HL-60 (cell line): ENCODE measurements around the gene XRCC4.
"Not testable (repeated sequence)": the region's sequence is repeated elsewhere in the genome, so short reads cannot be mapped to it uniquely, and the experiment has no call there.

Experiments
- DNase-seq, 2 experiments: peaks; one replicate each; pipeline ENCODE4 v3.0.0-alpha.2; 2010 to 2020; ENCODE audit warnings: low read depth in 1 of 2, low spot score in 1 of 2
- H3K27ac ChIP-seq: fragments of 250-450 bp; sonication (Bioruptor Pico); replicated peaks from 2 replicates; pipeline ENCODE4 v1.5.1; 2020; ENCODE audit warnings: mild to moderate bottlenecking, moderate library complexity
- H3K27me3 ChIP-seq: fragments of 250-450 bp; sonication (Bioruptor Pico); 2 replicates; pipeline ENCODE4 v1.5.1; 2021; ENCODE audit warnings: mild to moderate bottlenecking, moderate library complexity; ENCODE audit not compliant: insufficient read depth, poor library complexity, severe bottlenecking
- H3K4me3 ChIP-seq: replicated peaks from 2 replicates; pipeline ENCODE4 v1.5.1; 2011; ENCODE audit warnings: mild to moderate bottlenecking, control low read depth, low read length; ENCODE audit not compliant: insufficient read depth
- CTCF ChIP-seq: IDR thresholded peaks from one replicate; pipeline ENCODE4 v1.5.1; 2011; ENCODE audit warnings: low read length, control low read depth, inconsistent platforms; ENCODE audit not compliant: insufficient read depth
- GABPA ChIP-seq: IDR thresholded peaks from 2 replicates; pipeline ENCODE4 v1.6.1; 2012; ENCODE audit warnings: low read depth
- POLR2AphosphoS5 ChIP-seq: IDR thresholded peaks from 2 replicates; pipeline ENCODE4 v1.6.1; 2012; ENCODE audit warnings: low read depth
- REST ChIP-seq: IDR thresholded peaks from 2 replicates; pipeline ENCODE4 v1.6.1; 2012; ENCODE audit warnings: low read depth; ENCODE audit not compliant: insufficient replicate concordance
- SPI1 ChIP-seq: IDR thresholded peaks from 2 replicates; pipeline ENCODE4 v1.6.1; 2012; ENCODE audit warnings: low read depth, mild to moderate bottlenecking, borderline replicate concordance

Gene XRCC4

GRCh38 chr5:83059341-83059740 is 18.0 kb upstream of the XRCC4 start:
- H3K27ac ChIP-seq: no peak overlapping the region
- no peak for TF ChIP-seq GABPA
- TF ChIP-seq SPI1: no peak
- TF ChIP-seq POLR2AphosphoS5: no peak
- no peak for TF ChIP-seq CTCF
- no peaks in the 10 kb centered on the region for H3K27me3 ChIP-seq
- no peak overlapping the region for H3K4me3 ChIP-seq
- DNase-seq: no peak

- no peaks in the 10 kb centered on the region for H3K27me3 ChIP-seq
- no peak for TF ChIP-seq CTCF
- no peak for TF ChIP-seq POLR2AphosphoS5
- no peak for TF ChIP-seq REST
- TF ChIP-seq GABPA: no peak
- no peak for TF ChIP-seq SPI1
- no peak for DNase-seq
- no peak overlapping the region for H3K4me3 ChIP-seq
- no peak overlapping the region for H3K27ac ChIP-seq
Observed at GRCh38 chr5:83066548-83067110, 10.7 kb upstream of the XRCC4 start.

- not testable (repeated sequence) for H3K27me3 ChIP-seq, DNase-seq, H3K27ac ChIP-seq
Observed at GRCh38 chr5:83067377-83067776, 10.0 kb upstream of the XRCC4 start.

GRCh38 chr5:83069096-83069799 is 8.1 kb upstream of the XRCC4 start:
- Histone ChIP-seq H3K4me3 (no peak overlapping the region), H3K27me3 (no peaks in the 10 kb centered on the region), H3K27ac (no peak overlapping the region)
- no peak for DNase-seq
- TF ChIP-seq GABPA (no peak), SPI1 (no peak)

More at GRCh38 chr5:83067377-83067776, 10.0 kb upstream of the XRCC4 start:
- not testable (repeated sequence) for H3K4me3 ChIP-seq

GRCh38 chr5:83071286-83072051 is 5.9 kb upstream of the XRCC4 start:
- H3K27me3 ChIP-seq: no peaks in the 10 kb centered on the region
- TF ChIP-seq SPI1 (no peak), GABPA (no peak), POLR2AphosphoS5 (no peak), REST (no peak), CTCF (no peak)
- H3K4me3 ChIP-seq: no peak overlapping the region
- no peak for DNase-seq
- no peak overlapping the region for H3K27ac ChIP-seq
